GM12865 (cell line): ENCODE data around the gene MAEL.

Experiments used
- DNase-seq: peaks from one replicate; pipeline ENCODE4 v3.0.0; 2010; ENCODE audit warnings: low read depth
- H3K4me3 ChIP-seq: 2 replicates; pipeline ENCODE4 v1.5.1; 2011; ENCODE audit warnings: mild to moderate bottlenecking, low read depth, low read length, control low read depth
- CTCF ChIP-seq: IDR thresholded peaks from 2 replicates; pipeline ENCODE4 v1.5.1; 2011; ENCODE audit warnings: low read length, control low read depth, low read depth, inconsistent platforms; ENCODE audit not compliant: insufficient read depth; ENCODE audit errors: missing control alignments

MAEL gene

GRCh38 chr1:166988974-166989515, at the start of gene MAEL:
MAEL (plus strand) TSS chr1:166989280; CDS start chr1:166989353, 73 bp downstream.
- no peak for DNase-seq
- TF ChIP-seq CTCF, result no peak
- H3K4me3 ChIP-seq, result no peak within 1 kb of the TSS

GRCh38 chr1:166939741-166940375, 49.2 kb upstream of the MAEL start:
- H3K4me3 ChIP-seq, result no peak overlapping the region
- TF ChIP-seq CTCF, result no peak
- DNase-seq, result no peak

- DNase-seq, result peak; percentile 6
- H3K4me3 ChIP-seq, result no peak overlapping the region
- no peak for TF ChIP-seq CTCF
Observed at GRCh38 chr1:166944186-166944967, 44.7 kb upstream of the MAEL start.

- TF ChIP-seq CTCF, result no peak
- H3K4me3 ChIP-seq, result no peak overlapping the region
- peak; percentile 4 for DNase-seq
Observed at GRCh38 chr1:166947398-166948043, 41.6 kb upstream of the MAEL start.

- no peak for DNase-seq
- no peak overlapping the region for H3K4me3 ChIP-seq
- TF ChIP-seq CTCF, result no peak
Observed at GRCh38 chr1:166948856-166949350, 40.2 kb upstream of the MAEL start.

- H3K4me3 ChIP-seq, result no peak overlapping the region
- no peak for TF ChIP-seq CTCF
- DNase-seq, result no peak
Observed at GRCh38 chr1:166950156-166950555, 38.9 kb upstream of the MAEL start.
